ENCODE measurements around the gene HIGD1A. TPM values are rescaled to one million over a fixed set of nuclear protein-coding genes. Genes with fewer than 3 reads are reported as not detected.

Gene HIGD1A
- polyA plus RNA-seq (2013, experiment 1 of 2), result 130 TPM
- 127 TPM for polyA plus RNA-seq (2013, experiment 2 of 2)

GRCh38 chr3:42804106-42804830, at the start of gene HIGD1A:
Gene HIGD1A, minus strand, starts transcription at chr3:42804490. Its CDS starts 10,237 bp downstream, at chr3:42794253.
- peak within 1 kb of the TSS; percentile 89 for H3K4me2 ChIP-seq (ENCODE audit: insufficient read depth, low read length, poor library complexity, severe bottlenecking)
- peaks cover 0 to 4% of the 10 kb centered on the region in 2 donors for H3K9me3 ChIP-seq (replicated peaks in 1 of 2; ENCODE audit: control insufficient read depth in 2 of 2, insufficient read depth in 1 of 2, low read depth in 1 of 2, low read length in 2 of 2)
- no peak within 1 kb of the TSS for H2BK12ac ChIP-seq (ENCODE audit: low read length)
- peak within 1 kb of the TSS; percentile 97 for H3K9ac ChIP-seq (ENCODE audit: low read depth, low read length, poor library complexity)
- H3K36me3 ChIP-seq (replicated peaks in 1 of 2; ENCODE audit: control insufficient read depth in 2 of 2, insufficient read depth in 2 of 2, low read length in 2 of 2), result peaks cover 2 to 33% of the 10 kb centered on the region in 2 donors
- peak within 1 kb of the TSS; percentile 19 for H2BK15ac ChIP-seq (ENCODE audit: low read length)
- no peak within 1 kb of the TSS for H2BK5ac ChIP-seq (ENCODE audit: low read length)
- peaks cover 4 to 10% of the 10 kb centered on the region in 2 donors for H3K4me1 ChIP-seq (ENCODE audit: control insufficient read depth in 2 of 2, insufficient read depth in 1 of 2, low read depth in 1 of 2, low read length in 2 of 2)
- H3K27me3 ChIP-seq (ENCODE audit: control insufficient read depth in 3 of 3, insufficient read depth in 3 of 3, low read depth in 1 of 3, low read length in 3 of 3), result peaks cover 0 to 14% (median 8%) of the 10 kb centered on the region in 3 experiments
- peaks cover 2% of the 10 kb centered on the region for H3K79me1 ChIP-seq (ENCODE audit: low read depth, low read length)
- peak within 1 kb of the TSS; percentile 96 for H3K18ac ChIP-seq (ENCODE audit: low read length)
- peak within 1 kb of the TSS; percentile 80 to 91 for H3K4me3 ChIP-seq (ENCODE audit: low read length in 2 of 2)
- H3K4ac ChIP-seq (ENCODE audit: low read length), result no peak within 1 kb of the TSS
- no CpG with 5 or more reads among the region's 63 CpGs for WGBS, 2 donors (ENCODE audit: extremely low coverage in 2 of 2, insufficient read length in 2 of 2, insufficient replicate concordance in 1 of 2)
- H3K23ac ChIP-seq (ENCODE audit: low read depth, low read length, poor library complexity), result peak within 1 kb of the TSS; percentile 100
- H2AFZ ChIP-seq (ENCODE audit: low read length), result peak within 1 kb of the TSS; percentile 95
- peak within 1 kb of the TSS; percentile 95 for H3K14ac ChIP-seq (ENCODE audit: low read length)
- peak; percentile 93 for DNase-seq (ENCODE audit: low spot score)
- no peak within 1 kb of the TSS for H4K8ac ChIP-seq (ENCODE audit: low read depth, low read length)
- no peak within 1 kb of the TSS for H4K91ac ChIP-seq (ENCODE audit: low read depth, low read length, poor library complexity)
- no peak within 1 kb of the TSS for H2BK120ac ChIP-seq (ENCODE audit: low read depth, low read length)
- peak within 1 kb of the TSS; percentile 69 for H3K27ac ChIP-seq (replicated peaks; ENCODE audit: low read length)
- peak within 1 kb of the TSS; percentile 33 for H2AK5ac ChIP-seq (ENCODE audit: low read depth, low read length)

GRCh38 chr3:42853739-42854302, 49.5 kb upstream of the HIGD1A start:
- H2BK120ac ChIP-seq (ENCODE audit: low read depth, low read length), result no peak overlapping the region
- H3K79me1 ChIP-seq (ENCODE audit: low read depth, low read length), result no peaks in the 10 kb centered on the region
- no peak overlapping the region for H3K4me2 ChIP-seq (ENCODE audit: insufficient read depth, low read length, poor library complexity, severe bottlenecking)
- no peak for DNase-seq (ENCODE audit: low spot score)
- H2AK5ac ChIP-seq (ENCODE audit: low read depth, low read length), result no peak overlapping the region
- H3K14ac ChIP-seq (ENCODE audit: low read length), result no peak overlapping the region
- no peak overlapping the region for H2BK5ac ChIP-seq (ENCODE audit: low read length)
- H3K27me3 ChIP-seq (ENCODE audit: control insufficient read depth in 3 of 3, insufficient read depth in 3 of 3, low read depth in 1 of 3, low read length in 3 of 3), result peaks cover 0 to 5% (median 0%) of the 10 kb centered on the region in 3 experiments
- no peaks in the 10 kb centered on the region for H3K9me3 ChIP-seq (replicated peaks in 1 of 2; ENCODE audit: control insufficient read depth in 2 of 2, insufficient read depth in 1 of 2, low read depth in 1 of 2, low read length in 2 of 2)
- no peak overlapping the region for H3K4ac ChIP-seq (ENCODE audit: low read length)
- H4K91ac ChIP-seq (ENCODE audit: low read depth, low read length, poor library complexity), result no peak overlapping the region
- H3K36me3 ChIP-seq (replicated peaks in 1 of 2; ENCODE audit: control insufficient read depth in 2 of 2, insufficient read depth in 2 of 2, low read length in 2 of 2), result no peaks in the 10 kb centered on the region
- H3K9ac ChIP-seq (ENCODE audit: low read depth, low read length, poor library complexity), result no peak overlapping the region
- no peak overlapping the region for H3K18ac ChIP-seq (ENCODE audit: low read length)
- H3K23ac ChIP-seq (ENCODE audit: low read depth, low read length, poor library complexity), result no peak overlapping the region
- no peak overlapping the region for H2BK15ac ChIP-seq (ENCODE audit: low read length)
- no CpG with 5 or more reads among the region's 4 CpGs for WGBS, 2 donors (ENCODE audit: extremely low coverage in 2 of 2, insufficient read length in 2 of 2, insufficient replicate concordance in 1 of 2)
- no peaks in the 10 kb centered on the region for H3K4me1 ChIP-seq (ENCODE audit: control insufficient read depth in 2 of 2, insufficient read depth in 1 of 2, low read depth in 1 of 2, low read length in 2 of 2)
- H3K27ac ChIP-seq (replicated peaks; ENCODE audit: low read length), result no peak overlapping the region
- no peak overlapping the region for H4K8ac ChIP-seq (ENCODE audit: low read depth, low read length)
- no peak overlapping the region for H2AFZ ChIP-seq (ENCODE audit: low read length)
- H3K4me3 ChIP-seq (ENCODE audit: low read length in 2 of 2), result no peak overlapping the region
- no peak overlapping the region for H2BK12ac ChIP-seq (ENCODE audit: low read length)

- Histone ChIP-seq H3K27me3 (ENCODE audit: control insufficient read depth in 3 of 3, insufficient read depth in 3 of 3, low read depth in 1 of 3, low read length in 3 of 3) (peaks cover 0 to 5% (median 0%) of the 10 kb centered on the region in 3 experiments), H3K9me3 (replicated peaks in 1 of 2; ENCODE audit: control insufficient read depth in 2 of 2, insufficient read depth in 1 of 2, low read depth in 1 of 2, low read length in 2 of 2) (no peaks in the 10 kb centered on the region), H3K27ac (replicated peaks; ENCODE audit: low read length) (no peak overlapping the region), H3K4ac (ENCODE audit: low read length) (no peak overlapping the region), H4K8ac (ENCODE audit: low read depth, low read length) (no peak overlapping the region), H3K79me1 (ENCODE audit: low read depth, low read length) (no peaks in the 10 kb centered on the region), H3K36me3 (replicated peaks in 1 of 2; ENCODE audit: control insufficient read depth in 2 of 2, insufficient read depth in 2 of 2, low read length in 2 of 2) (no peaks in the 10 kb centered on the region), H3K9ac (ENCODE audit: low read depth, low read length, poor library complexity) (no peak overlapping the region), H3K4me1 (ENCODE audit: control insufficient read depth in 2 of 2, insufficient read depth in 1 of 2, low read depth in 1 of 2, low read length in 2 of 2) (no peaks in the 10 kb centered on the region), H2BK12ac (ENCODE audit: low read length) (no peak overlapping the region), H3K14ac (ENCODE audit: low read length) (no peak overlapping the region), H2BK5ac (ENCODE audit: low read length) (no peak overlapping the region), H2AK5ac (ENCODE audit: low read depth, low read length) (no peak overlapping the region), H3K23ac (ENCODE audit: low read depth, low read length, poor library complexity) (no peak overlapping the region), H3K4me2 (ENCODE audit: insufficient read depth, low read length, poor library complexity, severe bottlenecking) (no peak overlapping the region), H4K91ac (ENCODE audit: low read depth, low read length, poor library complexity) (no peak overlapping the region), H2AFZ (ENCODE audit: low read length) (no peak overlapping the region), H2BK120ac (ENCODE audit: low read depth, low read length) (no peak overlapping the region), H2BK15ac (ENCODE audit: low read length) (no peak overlapping the region), H3K4me3 (ENCODE audit: low read length in 2 of 2) (no peak overlapping the region), H3K18ac (ENCODE audit: low read length) (no peak overlapping the region)
- no CpG with 5 or more reads among the region's 1 CpG for WGBS, 2 donors (ENCODE audit: extremely low coverage in 2 of 2, insufficient read length in 2 of 2, insufficient replicate concordance in 1 of 2)
- no peak for DNase-seq (ENCODE audit: low spot score)
Observed at GRCh38 chr3:42853056-42853455, 48.8 kb upstream of the HIGD1A start.

GRCh38 chr3:42852441-42852840, 48.2 kb upstream of the HIGD1A start:
- DNase-seq (ENCODE audit: low spot score), result no peak
- no peak overlapping the region for H2AK5ac ChIP-seq (ENCODE audit: low read depth, low read length)
- no peak overlapping the region for H2BK120ac ChIP-seq (ENCODE audit: low read depth, low read length)
- H3K36me3 ChIP-seq (replicated peaks in 1 of 2; ENCODE audit: control insufficient read depth in 2 of 2, insufficient read depth in 2 of 2, low read length in 2 of 2), result no peaks in the 10 kb centered on the region
- H3K27me3 ChIP-seq (ENCODE audit: control insufficient read depth in 3 of 3, insufficient read depth in 3 of 3, low read depth in 1 of 3, low read length in 3 of 3), result peaks cover 0 to 5% (median 0%) of the 10 kb centered on the region in 3 experiments
- H3K4me1 ChIP-seq (ENCODE audit: control insufficient read depth in 2 of 2, insufficient read depth in 1 of 2, low read depth in 1 of 2, low read length in 2 of 2), result peaks cover 0 to 3% of the 10 kb centered on the region in 2 donors
- no peak overlapping the region for H3K4me2 ChIP-seq (ENCODE audit: insufficient read depth, low read length, poor library complexity, severe bottlenecking)
- no CpG with 5 or more reads among the region's 2 CpGs for WGBS, 2 donors (ENCODE audit: extremely low coverage in 2 of 2, insufficient read length in 2 of 2, insufficient replicate concordance in 1 of 2)
- H2BK15ac ChIP-seq (ENCODE audit: low read length), result no peak overlapping the region
- H3K79me1 ChIP-seq (ENCODE audit: low read depth, low read length), result no peaks in the 10 kb centered on the region
- no peak overlapping the region for H2BK5ac ChIP-seq (ENCODE audit: low read length)
- H3K4me3 ChIP-seq (ENCODE audit: low read length in 2 of 2), result no peak overlapping the region
- H3K14ac ChIP-seq (ENCODE audit: low read length), result no peak overlapping the region
- no peaks in the 10 kb centered on the region for H3K9me3 ChIP-seq (replicated peaks in 1 of 2; ENCODE audit: control insufficient read depth in 2 of 2, insufficient read depth in 1 of 2, low read depth in 1 of 2, low read length in 2 of 2)
- no peak overlapping the region for H4K91ac ChIP-seq (ENCODE audit: low read depth, low read length, poor library complexity)
- no peak overlapping the region for H3K4ac ChIP-seq (ENCODE audit: low read length)
- H3K27ac ChIP-seq (replicated peaks; ENCODE audit: low read length), result no peak overlapping the region
- H2BK12ac ChIP-seq (ENCODE audit: low read length), result no peak overlapping the region
- H3K23ac ChIP-seq (ENCODE audit: low read depth, low read length, poor library complexity), result no peak overlapping the region
- H3K9ac ChIP-seq (ENCODE audit: low read depth, low read length, poor library complexity), result no peak overlapping the region
- no peak overlapping the region for H4K8ac ChIP-seq (ENCODE audit: low read depth, low read length)
- H3K18ac ChIP-seq (ENCODE audit: low read length), result no peak overlapping the region
- H2AFZ ChIP-seq (ENCODE audit: low read length), result no peak overlapping the region

Measured in neuronal stem cell (in vitro differentiated cells).